GM12864 (cell line): ENCODE data around the gene PRR12.

Experiments used
- DNase-seq: peaks from one replicate; pipeline ENCODE4 v3.0.0-alpha.2; 2011; ENCODE audit warnings: low read depth
- H3K4me3 ChIP-seq: 2 replicates; pipeline ENCODE4 v1.5.1; 2011; ENCODE audit warnings: mild to moderate bottlenecking, low read depth, low read length, control low read depth
- TF ChIP-seq, protein P1 (sequence below): IDR thresholded peaks from 2 replicates; pipeline ENCODE4 v1.5.1; 2011; ENCODE audit warnings: low read depth, mild to moderate bottlenecking, moderate library complexity, low read length, control low read depth, inconsistent platforms; ENCODE audit errors: missing control alignments

PRR12 gene

DNA sequence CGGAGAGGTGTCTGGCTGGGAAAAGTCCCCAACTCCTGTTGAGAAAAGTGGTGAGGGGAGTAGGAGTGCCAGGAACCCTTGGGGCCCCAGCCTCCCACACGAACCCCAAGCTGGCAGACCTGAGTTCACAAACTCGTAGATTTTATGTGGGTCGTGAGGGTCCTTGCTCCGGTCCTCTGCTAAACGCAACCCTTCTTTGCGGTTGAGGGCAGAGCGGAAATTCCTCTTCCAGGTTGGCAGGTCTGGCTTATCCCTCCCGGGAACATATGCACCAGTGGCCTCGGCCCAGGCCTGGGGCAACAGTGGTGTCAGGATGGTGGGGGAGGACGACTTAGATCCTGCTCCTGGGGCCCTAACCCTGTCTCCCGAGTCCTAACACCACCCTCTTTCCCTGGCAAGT lies 72.2 kb downstream of the PRR12 start:
- no peak overlapping the region; the same call in 1 of the 2 replicates for H3K4me3 ChIP-seq
- no peak for DNase-seq
- TF ChIP-seq, protein P1, sequence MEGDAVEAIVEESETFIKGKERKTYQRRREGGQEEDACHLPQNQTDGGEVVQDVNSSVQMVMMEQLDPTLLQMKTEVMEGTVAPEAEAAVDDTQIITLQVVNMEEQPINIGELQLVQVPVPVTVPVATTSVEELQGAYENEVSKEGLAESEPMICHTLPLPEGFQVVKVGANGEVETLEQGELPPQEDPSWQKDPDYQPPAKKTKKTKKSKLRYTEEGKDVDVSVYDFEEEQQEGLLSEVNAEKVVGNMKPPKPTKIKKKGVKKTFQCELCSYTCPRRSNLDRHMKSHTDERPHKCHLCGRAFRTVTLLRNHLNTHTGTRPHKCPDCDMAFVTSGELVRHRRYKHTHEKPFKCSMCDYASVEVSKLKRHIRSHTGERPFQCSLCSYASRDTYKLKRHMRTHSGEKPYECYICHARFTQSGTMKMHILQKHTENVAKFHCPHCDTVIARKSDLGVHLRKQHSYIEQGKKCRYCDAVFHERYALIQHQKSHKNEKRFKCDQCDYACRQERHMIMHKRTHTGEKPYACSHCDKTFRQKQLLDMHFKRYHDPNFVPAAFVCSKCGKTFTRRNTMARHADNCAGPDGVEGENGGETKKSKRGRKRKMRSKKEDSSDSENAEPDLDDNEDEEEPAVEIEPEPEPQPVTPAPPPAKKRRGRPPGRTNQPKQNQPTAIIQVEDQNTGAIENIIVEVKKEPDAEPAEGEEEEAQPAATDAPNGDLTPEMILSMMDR: no peak

DNA sequence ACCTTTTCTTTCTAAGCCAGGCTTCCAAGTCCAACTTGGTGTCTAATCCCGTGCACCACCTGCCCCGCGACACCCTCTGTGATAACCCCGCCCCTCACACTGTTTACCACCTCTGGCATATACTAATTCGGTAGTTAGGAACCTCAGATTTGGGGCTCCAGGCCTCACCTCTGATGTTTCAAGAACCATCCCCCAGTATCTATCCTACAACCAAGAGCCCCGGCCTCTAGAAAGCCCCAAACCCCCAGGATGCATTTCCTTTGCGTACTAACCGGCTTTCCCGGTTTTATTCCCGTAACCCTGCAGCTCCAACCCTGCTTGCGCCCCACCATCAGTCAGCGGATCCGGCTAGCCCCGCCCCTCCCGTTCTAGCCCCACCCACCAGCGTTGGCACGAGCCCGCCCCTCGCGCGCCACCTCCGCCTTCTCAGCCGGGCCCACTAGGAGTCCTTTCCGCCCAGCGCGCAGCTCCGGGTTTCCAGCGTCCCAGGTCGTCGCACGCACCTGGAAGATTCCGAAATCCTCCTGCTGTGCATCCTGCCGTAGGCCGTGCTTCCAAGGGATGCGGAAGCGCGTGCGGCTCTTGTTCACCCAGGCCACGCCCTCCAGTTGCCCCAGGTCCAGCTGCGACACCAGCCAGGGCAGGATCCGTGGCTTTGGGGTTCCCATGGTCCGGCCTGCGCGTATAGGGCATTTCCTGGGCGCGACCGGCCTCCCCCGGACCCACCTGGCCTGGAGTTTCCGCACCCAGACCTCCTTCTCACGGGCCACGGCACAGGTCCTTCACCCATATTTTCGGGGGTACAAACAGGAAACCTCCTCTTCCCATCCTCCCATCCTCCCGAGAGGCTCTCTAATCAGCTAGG lies 73.4 kb downstream of the PRR12 start:
- H3K4me3 ChIP-seq: peak overlapping the region; percentile 94
- DNase-seq: no peak
- TF ChIP-seq, protein P1: no peak

DNA sequence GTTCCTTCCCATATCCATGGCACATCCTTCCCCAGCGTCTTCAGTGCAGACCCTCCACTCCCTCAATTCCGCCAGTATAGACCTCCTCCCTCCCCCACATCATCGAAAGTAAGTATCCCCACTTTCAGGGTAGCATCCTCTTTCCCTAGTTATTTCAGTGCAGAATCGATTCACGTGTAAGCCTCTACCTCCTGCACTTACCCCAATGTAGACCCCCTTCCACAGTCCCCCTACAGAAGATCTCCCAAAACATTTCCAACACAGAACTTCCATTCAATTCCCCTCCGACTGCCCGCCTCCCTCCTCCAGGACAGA lies 74.0 kb downstream of the PRR12 start:
- peak overlapping the region; percentile 94 for H3K4me3 ChIP-seq
- no peak for DNase-seq
- TF ChIP-seq, protein P1: no peak

DNA sequence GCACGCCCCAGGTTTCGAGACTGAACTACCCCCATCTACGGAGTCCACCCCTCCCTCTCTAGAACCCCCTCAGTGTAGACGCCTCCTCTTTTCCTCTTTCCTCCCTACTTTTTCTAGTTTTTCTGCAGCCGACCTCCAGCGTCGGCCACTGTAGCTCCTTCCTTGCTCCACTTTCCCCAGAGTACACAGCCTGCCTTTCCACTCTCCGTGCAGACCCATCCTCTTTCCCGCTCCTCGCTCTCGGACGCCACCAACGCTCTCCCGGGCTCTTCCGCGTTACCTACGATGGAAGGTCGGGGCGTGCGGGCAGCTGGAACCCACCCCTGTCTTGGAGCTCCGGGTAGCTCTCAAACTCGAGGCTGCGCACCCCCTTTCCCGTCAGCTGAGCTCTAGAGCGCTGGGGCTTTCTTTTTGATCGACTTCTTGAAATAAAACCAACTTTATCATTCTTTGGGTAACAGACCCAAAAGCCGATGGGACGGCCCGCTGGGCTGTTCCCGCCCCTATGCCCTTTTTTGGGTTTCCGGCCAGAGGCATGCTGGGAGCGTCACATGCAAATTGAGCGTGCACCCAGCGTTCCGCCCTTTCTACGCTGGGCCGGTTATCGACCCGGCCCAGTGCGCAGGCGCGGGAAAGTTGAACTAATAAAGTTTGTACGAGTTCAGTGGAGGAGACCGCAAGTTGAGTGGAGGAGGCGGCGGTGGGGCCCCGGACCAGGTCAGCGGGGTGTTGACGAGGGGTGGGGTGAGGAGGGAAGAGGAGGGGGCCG lies 74.6 kb downstream of the PRR12 start, which contains the start of the genes BCL2L12 and IRF3:
BCL2L12 (plus strand) TSS at position 583 of the 769 bp plus-strand sequence. CDS start 760 bp downstream, outside the sequence.
IRF3 (minus strand) TSS at position 507 of the 769 bp plus-strand sequence. CDS start 1,019 bp downstream, outside the sequence.
- TF ChIP-seq, protein P1: no peak
- H3K4me3 ChIP-seq: peak within 1 kb of the TSS; percentile 94
- peak; percentile 88 for DNase-seq

DNA sequence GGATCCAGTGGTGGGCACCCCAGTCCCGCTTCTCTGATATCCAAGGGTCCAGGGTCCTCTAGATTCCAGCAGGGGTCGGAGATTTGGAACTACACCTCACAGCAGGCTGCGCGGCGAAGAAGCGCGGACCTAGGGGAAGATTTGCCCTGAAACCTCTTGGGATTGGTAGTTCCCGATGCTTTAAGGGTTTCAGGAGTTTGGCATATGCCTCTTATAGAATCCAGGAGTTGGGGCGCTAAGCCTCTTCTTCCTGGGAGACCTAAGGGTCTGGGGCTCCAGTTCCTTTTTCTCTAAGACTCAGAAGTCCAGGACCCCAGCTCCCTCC lies 75.1 kb downstream of the PRR12 start:
- no peak for DNase-seq
- peak overlapping the region; percentile 94 for H3K4me3 ChIP-seq
- TF ChIP-seq, protein P1: no peak

DNA sequence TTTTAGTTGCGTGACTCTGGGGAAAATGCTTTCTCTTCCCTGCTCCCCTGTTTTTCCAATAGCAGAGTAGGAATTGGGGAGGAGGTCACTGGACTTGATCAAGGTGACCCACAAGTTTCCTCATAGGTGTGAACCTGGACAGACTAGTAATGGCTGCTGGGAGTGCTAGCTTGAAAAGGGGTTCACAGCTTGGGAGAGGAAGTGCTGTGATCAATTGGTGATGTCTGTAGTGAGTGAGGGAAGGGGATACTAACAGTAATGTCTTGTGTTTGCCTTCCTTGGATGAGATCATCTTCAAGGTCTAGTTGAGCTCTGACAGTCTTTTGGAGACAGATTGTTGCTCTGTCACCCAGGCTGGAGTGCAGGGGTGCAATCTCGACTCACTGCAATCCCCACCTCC lies 76.5 kb downstream of the PRR12 start:
- TF ChIP-seq, protein P1: no peak
- no peak for DNase-seq
- H3K4me3 ChIP-seq: no peak overlapping the region
